GM18858 (cell line): Measurements from ENCODE around the gene SLC24A3.

Source experiments
- ATAC-seq: cut with Tn5 transposase; IDR thresholded peaks from one replicate; pipeline ENCODE4 v1.9.1; 2021; ENCODE audit not compliant: unreplicated experiment

Gene SLC24A3

GRCh38 chr20:19212469-19212815, at the start of gene SLC24A3:
Gene SLC24A3 (plus strand): TSS chr20:19212642.
- ATAC-seq, result no peak

- no peak for ATAC-seq
Observed at GRCh38 chr20:19170148-19170547, 42.3 kb upstream of the SLC24A3 start.

DNA sequence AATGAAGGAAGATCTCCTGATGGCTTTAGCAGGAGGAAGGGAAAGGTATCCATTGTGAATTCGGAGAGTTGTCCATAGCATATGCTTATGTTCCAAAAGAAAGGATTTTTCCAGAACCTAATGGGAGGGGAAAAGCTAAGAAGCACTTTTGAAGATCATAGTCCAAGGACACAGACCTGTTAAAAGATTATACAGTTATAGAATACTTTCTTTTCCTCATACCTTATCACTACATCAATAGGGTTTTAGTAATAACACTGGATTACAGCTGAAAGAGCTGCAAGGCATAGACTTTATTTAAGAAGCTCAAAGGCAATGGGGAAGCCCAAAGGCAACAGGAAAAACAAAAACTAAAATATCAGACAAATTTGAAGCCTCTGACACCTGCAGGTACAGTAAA, 39.8 kb upstream of the SLC24A3 start:
- no peak for ATAC-seq

GRCh38 chr20:19176470-19177052, 35.9 kb upstream of the SLC24A3 start:
- ATAC-seq, result no peak

GRCh38 chr20:19181552-19181951, 30.9 kb upstream of the SLC24A3 start:
- ATAC-seq, result no peak

DNA sequence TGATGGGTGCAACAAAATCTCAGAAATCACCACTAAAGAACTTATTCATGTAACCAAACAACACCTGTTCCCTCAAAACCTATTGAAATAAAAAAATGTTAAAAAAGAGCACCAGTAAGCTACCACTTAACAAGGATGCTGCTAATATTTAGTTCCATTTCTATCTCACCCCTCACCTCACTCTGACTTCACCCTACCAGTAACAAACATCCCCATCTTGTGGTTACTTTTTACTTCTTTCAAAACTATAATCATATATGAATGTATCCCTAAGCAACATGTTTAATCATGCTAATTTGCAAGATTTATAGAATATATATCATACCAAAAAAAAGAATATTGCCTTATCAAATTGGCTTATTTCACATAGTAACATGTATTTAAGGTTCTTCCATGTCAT, 27.4 kb upstream of the SLC24A3 start:
- no peak for ATAC-seq

- no peak for ATAC-seq
Observed at GRCh38 chr20:19193349-19193748, 19.1 kb upstream of the SLC24A3 start.

DNA sequence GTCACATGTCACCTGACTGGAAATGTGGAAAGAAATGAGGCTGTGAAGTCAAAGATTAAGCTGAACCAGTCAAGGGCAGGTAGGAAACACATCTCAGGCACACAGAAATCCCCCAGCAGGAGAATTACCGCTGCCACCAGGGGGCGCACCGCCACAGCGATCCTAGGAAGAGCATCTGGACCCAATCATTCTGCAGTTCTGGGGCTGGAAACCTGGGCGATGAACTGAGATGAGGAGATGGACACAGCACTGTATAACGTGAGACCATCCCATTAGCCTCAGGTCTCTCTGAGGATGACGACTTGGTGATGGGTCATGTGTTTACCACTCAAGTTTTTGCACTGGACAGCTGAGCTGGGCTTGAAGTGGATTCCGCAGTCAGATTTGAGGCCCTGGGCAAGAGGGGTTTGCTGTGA, 6.5 kb upstream of the SLC24A3 start:
- ATAC-seq, result no peak

- ATAC-seq, result no peak
Observed at GRCh38 chr20:19207541-19207940, 4.9 kb upstream of the SLC24A3 start.

- no peak for ATAC-seq
Observed at GRCh38 chr20:19210391-19211155, 1.9 kb upstream of the SLC24A3 start.

GRCh38 chr20:19211252-19211651, 1.2 kb upstream of the SLC24A3 start:
- ATAC-seq, result no peak

DNA sequence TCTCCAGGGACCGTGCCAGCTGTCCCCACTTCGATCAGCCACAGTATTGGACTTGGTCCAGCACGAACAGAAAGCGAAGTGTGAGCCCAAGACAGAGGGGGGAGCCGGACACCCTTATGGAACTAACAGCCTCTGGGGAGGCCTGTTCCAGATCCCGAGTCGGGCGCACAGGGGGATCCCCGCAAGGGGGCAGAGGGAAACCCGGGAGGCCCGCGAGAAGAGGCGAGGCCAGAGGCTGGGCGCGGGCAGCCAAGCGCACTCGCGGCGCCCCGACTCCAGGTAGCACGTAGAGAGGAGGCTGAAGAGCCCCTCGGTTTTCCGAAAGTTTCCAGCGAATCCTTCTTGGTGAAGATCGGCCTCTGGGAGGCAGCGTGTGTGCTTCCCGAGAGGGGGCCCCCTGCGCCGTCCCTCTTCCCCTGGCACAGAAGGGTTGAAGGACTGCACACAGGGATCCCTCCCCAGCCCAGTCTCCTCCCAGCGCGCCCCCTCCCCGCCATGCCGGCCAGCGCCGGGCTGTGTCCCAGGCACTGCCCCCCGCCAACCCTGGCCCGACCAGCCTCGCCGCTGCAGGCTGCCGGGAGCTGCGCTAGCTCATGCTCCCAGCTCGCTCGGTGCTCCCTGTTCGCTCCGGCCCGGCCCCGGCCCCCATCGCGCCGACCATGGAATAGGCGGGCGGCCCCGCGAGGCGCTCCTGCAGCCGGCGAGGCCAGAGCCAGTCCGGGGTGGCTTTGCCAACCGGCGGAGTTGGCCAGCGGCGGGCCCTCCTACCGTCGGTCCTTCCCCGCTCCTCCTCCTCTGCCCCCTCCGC, 577 bp upstream of the SLC24A3 start:
- ATAC-seq, result no peak

DNA sequence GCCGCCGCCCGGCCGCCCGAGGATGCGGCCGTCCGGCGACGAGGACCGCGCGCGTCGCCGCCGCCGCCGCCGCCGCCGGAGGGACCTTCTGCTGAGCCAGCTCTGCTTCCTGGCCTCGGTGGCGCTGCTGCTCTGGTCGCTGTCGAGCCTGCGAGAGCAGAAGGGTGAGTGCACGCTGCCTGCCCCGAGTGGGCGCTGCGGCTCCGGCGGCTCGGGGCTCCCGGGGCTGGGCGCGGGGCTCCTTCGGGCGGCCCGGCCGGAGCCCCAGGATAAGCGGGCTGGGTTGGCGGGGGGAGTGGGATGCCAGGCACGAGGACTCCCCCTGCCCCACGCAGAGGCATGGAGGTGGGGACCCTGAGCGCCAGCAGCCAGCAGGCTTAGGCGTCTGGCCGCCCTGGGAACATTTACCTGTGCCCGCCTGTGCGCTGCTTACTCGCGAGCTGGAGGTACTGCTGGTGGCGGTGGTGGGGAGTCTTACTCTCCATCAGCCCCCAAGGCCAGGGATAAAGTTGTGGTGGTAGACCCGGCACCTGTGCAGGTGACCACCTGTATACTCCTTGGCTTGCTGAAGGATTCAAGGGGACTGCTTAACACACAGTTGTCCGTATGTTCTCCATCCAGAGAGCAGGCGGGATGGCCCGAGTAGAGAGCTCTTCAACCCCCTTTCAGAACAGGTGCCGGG, 520 bp downstream of the SLC24A3 start:
- no peak for ATAC-seq

GRCh38 chr20:19213946-19214490, 1.6 kb downstream of the SLC24A3 start:
- no peak for ATAC-seq

DNA sequence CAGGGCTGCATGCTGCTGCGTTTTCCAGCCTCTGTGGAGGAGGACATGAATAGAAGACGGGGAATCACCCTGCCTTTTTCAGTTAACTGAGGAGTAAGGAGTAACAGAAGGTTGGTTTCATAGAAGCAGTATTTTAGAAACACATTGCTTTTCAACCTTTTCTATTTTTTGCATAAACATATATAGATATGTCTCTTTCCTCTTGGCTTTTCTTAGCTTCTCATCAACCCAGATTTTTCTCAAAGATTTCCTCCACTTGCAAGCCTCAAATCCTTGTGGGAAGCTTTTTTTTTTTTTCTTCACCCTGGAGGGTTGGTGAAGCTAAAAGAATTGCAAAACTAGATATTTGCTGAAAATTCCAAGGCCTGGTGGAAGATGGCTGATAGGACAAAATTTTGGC, 6.0 kb downstream of the SLC24A3 start:
- no peak for ATAC-seq

DNA sequence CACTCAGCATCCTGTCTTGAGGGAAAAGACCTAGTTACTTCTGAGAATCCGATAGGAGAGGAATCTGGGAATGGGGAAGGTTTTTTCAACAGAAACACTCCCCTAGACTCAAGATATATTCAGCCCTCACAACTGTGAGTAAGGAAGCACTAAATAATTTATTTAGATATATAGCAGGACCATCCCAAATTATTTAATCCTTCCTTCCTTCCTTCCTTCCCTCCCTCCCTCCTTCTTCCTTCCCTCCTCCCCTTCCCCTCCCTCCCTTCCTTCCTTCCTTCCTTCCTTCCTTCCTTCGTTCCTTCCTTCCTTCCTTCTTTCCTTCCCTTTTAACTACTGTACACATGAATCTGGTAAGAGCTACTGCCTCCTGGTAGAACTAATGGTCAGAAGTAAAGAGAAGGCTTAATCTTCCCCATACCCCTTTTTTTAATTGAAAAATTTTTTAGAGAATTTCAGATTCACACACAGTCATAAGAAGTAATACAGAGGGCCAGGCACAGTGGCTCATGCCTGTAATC, 10.1 kb downstream of the SLC24A3 start:
- no peak for ATAC-seq

GRCh38 chr20:19223640-19224039, 11.2 kb downstream of the SLC24A3 start:
- ATAC-seq, result no peak

DNA sequence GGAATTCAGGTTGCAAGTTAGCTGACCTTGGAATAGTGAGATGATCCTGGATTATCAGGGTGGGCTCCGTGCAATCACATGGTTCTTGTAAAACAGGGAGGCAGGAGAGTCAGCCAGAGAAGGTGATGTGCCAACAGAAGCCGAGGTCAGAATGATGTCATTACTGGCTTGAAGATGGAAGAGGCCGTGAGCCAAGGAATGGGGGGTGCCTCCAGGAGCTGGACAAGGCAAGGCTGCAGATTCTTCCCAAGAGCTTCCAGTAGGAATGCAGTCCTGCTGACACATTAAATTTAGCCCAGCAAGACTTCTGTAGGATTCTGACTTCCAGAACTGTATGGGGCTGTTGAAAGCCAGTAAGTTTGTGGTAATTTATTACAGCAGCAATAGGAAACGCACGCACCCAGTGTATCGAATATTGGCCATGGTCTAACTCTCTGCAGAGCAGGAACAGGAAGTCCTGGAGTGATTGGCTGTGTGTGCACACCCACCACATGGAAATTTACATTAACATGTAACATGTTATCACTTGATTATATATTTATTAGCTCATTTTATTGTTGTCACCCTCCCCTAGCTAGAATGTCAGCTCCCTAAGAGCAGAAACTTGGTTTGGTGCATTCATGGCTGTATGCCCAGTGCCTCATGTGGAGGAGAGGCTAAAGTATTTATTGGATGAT, 19.1 kb downstream of the SLC24A3 start:
- no peak for ATAC-seq

- no peak for ATAC-seq
Observed at GRCh38 chr20:19232997-19233794, 20.8 kb downstream of the SLC24A3 start.
